HG03159 (cell line): ENCODE data around the gene DAZAP1.

Source experiments
- ATAC-seq: cut with Tn5 transposase; IDR thresholded peaks from one replicate; pipeline ENCODE4 v1.9.1; 2021; ENCODE audit warnings: mild to moderate bottlenecking, moderate library complexity; ENCODE audit not compliant: unreplicated experiment

Gene DAZAP1

GRCh38 chr19:1407528-1408299 lies at the start of gene DAZAP1:
Gene DAZAP1 (plus strand): TSS chr19:1407586. CDS start chr19:1407774, 188 bp downstream.
- ATAC-seq = peak; percentile 16

- no peak for ATAC-seq
Measured at GRCh38 chr19:1360126-1360817, 47.1 kb upstream of the DAZAP1 start.

GRCh38 chr19:1360818-1361461 lies 46.4 kb upstream of the DAZAP1 start:
- ATAC-seq = no peak

GRCh38 chr19:1361601-1362386 lies 45.6 kb upstream of the DAZAP1 start:
- ATAC-seq = no peak

GRCh38 chr19:1362387-1363257 lies 44.8 kb upstream of the DAZAP1 start:
- no peak for ATAC-seq

GRCh38 chr19:1363599-1363998 lies 43.8 kb upstream of the DAZAP1 start:
- ATAC-seq = no peak

- no peak for ATAC-seq
Measured at GRCh38 chr19:1364070-1364704, 43.2 kb upstream of the DAZAP1 start.

- no peak for ATAC-seq
Measured at GRCh38 chr19:1365319-1366269, 41.8 kb upstream of the DAZAP1 start.

GRCh38 chr19:1366296-1366695 lies 41.1 kb upstream of the DAZAP1 start:
- ATAC-seq = no peak

- no peak for ATAC-seq
Measured at GRCh38 chr19:1366899-1367870, 40.2 kb upstream of the DAZAP1 start.

- no peak for ATAC-seq
Measured at GRCh38 chr19:1369214-1369805, 38.1 kb upstream of the DAZAP1 start.

- ATAC-seq = no peak
Measured at GRCh38 chr19:1370579-1371361, 36.6 kb upstream of the DAZAP1 start.

- ATAC-seq = no peak
Measured at GRCh38 chr19:1373042-1373533, 34.3 kb upstream of the DAZAP1 start.

- no peak for ATAC-seq
Measured at GRCh38 chr19:1373534-1374249, 33.7 kb upstream of the DAZAP1 start.

- no peak for ATAC-seq
Measured at GRCh38 chr19:1374250-1374577, 33.2 kb upstream of the DAZAP1 start.

GRCh38 chr19:1376415-1376805 lies 31.0 kb upstream of the DAZAP1 start:
- no peak for ATAC-seq
